A673 (cell line): ENCODE results near the gene SPATS2L.

Experiments
- CTCF ChIP-seq: fragments of 300-800, 200-600 bp; sonication (generic); conservative IDR thresholded peaks from 2 replicates; pipeline ENCODE4 v1.5.1; 2017; ENCODE audit warnings: low read depth, mild to moderate bottlenecking, antibody characterized with exemption, low read length, moderate library complexity, mixed read lengths
- EZH2 ChIP-seq: fragments of 200-600 bp; sonication (generic); IDR thresholded peaks from 2 replicates; pipeline ENCODE4 v1.6.1; 2017; ENCODE audit warnings: borderline replicate concordance, low read depth, mild to moderate bottlenecking, mixed read lengths, antibody characterized with exemption, low read length; ENCODE audit not compliant: poor library complexity, severe bottlenecking

DNA sequence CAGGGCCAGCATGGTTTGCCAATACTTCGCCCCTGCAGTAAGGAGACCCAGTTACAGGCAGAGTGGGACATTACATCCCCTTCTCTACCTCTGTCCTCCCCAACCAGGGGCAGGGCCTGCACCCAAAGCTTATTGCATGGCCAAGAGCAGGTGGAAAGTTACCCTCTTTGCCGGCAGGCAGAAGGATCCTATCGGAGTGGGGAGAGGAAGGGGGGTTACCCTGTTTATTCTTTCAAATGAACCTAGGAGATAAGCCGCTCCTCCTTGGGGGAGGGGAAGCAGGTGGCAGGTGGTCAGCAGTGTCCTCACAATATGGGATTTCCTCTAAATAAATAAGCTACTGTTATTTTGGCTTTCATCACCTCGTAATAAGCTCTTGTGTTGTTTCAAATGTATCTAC is 53.9 kb downstream of the SPATS2L start:
- no peak for TF ChIP-seq CTCF
- no peak for TF ChIP-seq EZH2
